Mucosa of gallbladder (tissue), 1 donor: ENCODE measurements around the gene RAB3IL1. TPM values are rescaled to one million over a fixed set of nuclear protein-coding genes. Genes with fewer than 3 reads are reported as not detected.

Experiments
- DNase-seq: peaks from one replicate; pipeline ENCODE4 v3.0.0-alpha.2; 2020; ENCODE audit warnings: low spot score
- total RNA-seq: library from RNA; stranded (reverse); gene quantifications from one replicate; pipeline ENCODE4 v1.2.1, GENCODE V29; 2021
- donor health status: DM: no; HTN: no; CAD: no.

Gene RAB3IL1
- total RNA-seq, 1 donor from 2014 or later, result 12.1 TPM

GRCh38 chr11:61847914-61848581, 69.3 kb downstream of the RAB3IL1 start:
- no peak for DNase-seq

Other genes with a start within 250 kb of the RAB3IL1 start
- 10.6 TPM for gene DAGLA, start 237.2 kb downstream of the RAB3IL1 start, total RNA-seq
- gene MYRF, start 164.9 kb downstream of the RAB3IL1 start, total RNA-seq, result 320 TPM
- 116 TPM for gene TMEM258, start 125.0 kb downstream of the RAB3IL1 start, total RNA-seq
- gene FEN1, start 124.7 kb downstream of the RAB3IL1 start, total RNA-seq, result 7.7 TPM
- 23.4 TPM for gene FADS1, start 100.6 kb downstream of the RAB3IL1 start, total RNA-seq
- gene FADS2, start 89.3 kb downstream of the RAB3IL1 start, total RNA-seq, result 34.5 TPM
- gene FADS3, start 26.0 kb downstream of the RAB3IL1 start, total RNA-seq, result 22.6 TPM
- gene BEST1, start 32.8 kb upstream of the RAB3IL1 start, total RNA-seq, result 2.8 TPM
- gene FTH1, start 50.1 kb upstream of the RAB3IL1 start, total RNA-seq, result 2,359 TPM
- 22.8 TPM for gene INCENP, start 206.4 kb upstream of the RAB3IL1 start, total RNA-seq